Psoas muscle (tissue), 8 donors: ENCODE results near the gene BOLA1. TPM values are rescaled to one million over a fixed set of nuclear protein-coding genes. Genes with fewer than 3 reads are reported as not detected.
A peak's percentile ranks its signal among the peaks of the same experiment; 100 is the strongest.

Experiments
- ATAC-seq, 4 donors: fragments of 200-7000 bp; cut with Tn5 transposase; one replicate each; pipeline ENCODE4 v1.9.1; 2020; ENCODE audit warnings: moderate library complexity in 3 of 4, mild to moderate bottlenecking in 2 of 4
- DNase-seq, 2 donors: peaks; one replicate each; pipeline ENCODE4 v3.0.0-alpha.2; 2020
- H3K27ac ChIP-seq: fragments of 200-600 bp; one replicate; pipeline ENCODE4 v1.8.0; 2022
- H3K27me3 ChIP-seq, 3 donors: fragments of 200-600 bp in 1 of 3; one replicate each; pipeline versions ENCODE4 v1.6.1 to v1.8.0; 2013 to 2022; ENCODE audit warnings: low read length in 2 of 3, mild to moderate bottlenecking in 2 of 3, moderate library complexity in 1 of 3; ENCODE audit not compliant: insufficient read depth in 3 of 3
- H3K36me3 ChIP-seq, 2 donors: fragments of 200-600 bp in 1 of 2; one replicate each; pipeline versions ENCODE4 v1.6.1 to v1.8.0; 2013 to 2022; ENCODE audit warnings: low read depth in 1 of 2, mild to moderate bottlenecking in 1 of 2, moderate library complexity in 1 of 2; ENCODE audit not compliant: insufficient read depth in 1 of 2
- H3K4me1 ChIP-seq: fragments of 200-600 bp; one replicate; pipeline ENCODE4 v1.8.0; 2022
- H3K4me3 ChIP-seq: fragments of 200-600 bp; one replicate; pipeline ENCODE4 v1.8.0; 2022; ENCODE audit warnings: mild to moderate bottlenecking
- H3K9me3 ChIP-seq: fragments of 200-600 bp; one replicate; pipeline ENCODE4 v1.8.0; 2022
- CTCF ChIP-seq: fragments of 200-600 bp; IDR thresholded peaks from one replicate; pipeline ENCODE4 v1.8.0; 2022; ENCODE audit warnings: antibody characterized with exemption
- WGBS, 3 donors: extraction: QIAGEN DNeasy Blood & Tissue Kit; methylation state at CpG; one replicate each; pipeline versions ENCODE4 v1.1.6 to v1.1.7; 2013; 5-methylcytosine and 5-hydroxymethylcytosine counted together
- intact Hi-C, 2 donors: fragments of 100-400 bp; cut with DNase I; formaldehyde crosslinking; loops; one replicate each; pipeline versions ENCODE4 v1.11.0 to v1.14.2; 2022
- polyA plus RNA-seq, 3 donors: library from polyadenylated mRNA; stranded (reverse); fragments of 200-250 nt; gene quantifications; one replicate each; pipeline ENCODE4 v1.2.3, GENCODE V29; 2013
- total RNA-seq, 4 donors: library from RNA; stranded (reverse); fragmentation: NEBNext Ultra II Directional in 2 of 4; extraction: Animal tissue kit (Norgen Biotek cat#: 25700) in 2 of 4; gene quantifications; one replicate each; pipeline versions ENCODE4 v1.2.1 to v1.2.4, GENCODE V29; 2021 to 2023
- donor health status: healthy with polysubstance abuse.
- donor health status: DM: no; HTN: no; CAD: no; lungs with moderate emphysema.
- donor health status: Bipolar disorder and iron deficiency.
- donor health status: healthy.
- donor health status: DM: yes; HTN: yes; CAD: no.
- donor health status: DM: no; HTN: no; CAD: no.
- donor health status: DM: no; HTN: no; CAD: no.
- donor health status: DM: yes; HTN: yes; CAD: no.

The BOLA1 gene
- total and polyA plus RNA-seq, 7 donors, result 13.9 to 45.3 (median 18.1) TPM

GRCh38 chr1:149927563-149928400 lies 28.4 kb downstream of the BOLA1 start, which contains the start of gene SF3B4:
Gene SF3B4 (minus strand): TSS chr1:149927803. CDS start chr1:149927759, 44 bp downstream.
- Histone ChIP-seq H3K4me1 (peaks cover 27% of the 10 kb centered on the region), H3K9me3 (no peaks in the 10 kb centered on the region), H3K27ac (peak within 1 kb of the TSS; percentile 96), H3K4me3 (peak within 1 kb of the TSS; percentile 100), H3K27me3 (no peaks in the 10 kb centered on the region), H3K36me3 (peaks cover 0 to 40% of the 10 kb centered on the region in 2 donors)
- peak; percentile 3 for TF ChIP-seq CTCF
- DNase-seq (peak; percentile 96 to 98), ATAC-seq (peak; percentile 98 to 99 (median 98))
- whole genome bisulfite sequencing, 3 donors, result 0 to 1% (median 0%) methylated on average over 44 to 47 of the region's 47 CpGs
- intact Hi-C loops, result loop anchor here (2.0 to 5.0 kb wide), 2 partner anchors 35 to 37 kb away; no protein-coding TSS in a partner anchor

DNA sequence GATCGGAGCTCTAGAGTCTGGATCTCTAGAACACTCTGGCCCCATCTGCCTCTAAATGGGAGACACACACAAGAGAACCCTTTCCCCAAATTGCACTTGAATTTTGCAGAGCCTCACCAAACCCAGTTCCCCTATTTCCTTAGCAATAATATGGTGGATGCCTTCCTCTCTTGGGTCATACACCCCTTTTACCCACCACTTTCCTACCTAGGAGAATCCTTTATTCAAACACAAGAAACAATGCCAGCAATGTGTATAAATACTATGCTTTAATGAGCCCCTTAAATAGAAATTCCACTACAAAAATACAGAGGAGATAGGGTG lies 29.0 kb downstream of the BOLA1 start:
- peaks cover 0 to 34% of the 10 kb centered on the region in 2 donors for H3K36me3 ChIP-seq
- WGBS, 3 donors, result 0 to 5% (median 0%) methylated on average over 1 of the region's 1 CpG
- no peak for TF ChIP-seq CTCF
- H3K9me3 ChIP-seq, result no peaks in the 10 kb centered on the region
- intact Hi-C loops, result loop anchor here in 1 of 2 donors (5.0 kb wide), 1 partner anchor 36 kb away; no protein-coding TSS in a partner anchor
- DNase-seq, result no peak
- peaks cover 27% of the 10 kb centered on the region for H3K4me1 ChIP-seq
- peak overlapping the region; percentile 100 for H3K4me3 ChIP-seq
- peak overlapping the region; percentile 96 for H3K27ac ChIP-seq
- no peak for ATAC-seq
- no peaks in the 10 kb centered on the region for H3K27me3 ChIP-seq

GRCh38 chr1:149929856-149930255 lies 30.5 kb downstream of the BOLA1 start:
- Histone ChIP-seq H3K27me3 (no peaks in the 10 kb centered on the region), H3K36me3 (peaks cover 0 to 19% of the 10 kb centered on the region in 2 donors), H3K27ac (no peak overlapping the region), H3K4me1 (peaks cover 27% of the 10 kb centered on the region), H3K4me3 (no peak overlapping the region), H3K9me3 (no peaks in the 10 kb centered on the region)
- TF ChIP-seq CTCF, result no peak
- intact Hi-C loops, result loop anchor here in 1 of 2 donors (5.0 kb wide), 1 partner anchor 38 kb away; no protein-coding TSS in a partner anchor
- WGBS, 3 donors, result 84 to 96% (median 90%) methylated on average over 2 of the region's 2 CpGs
- ATAC-seq, result no peak
- no peak for DNase-seq

DNA sequence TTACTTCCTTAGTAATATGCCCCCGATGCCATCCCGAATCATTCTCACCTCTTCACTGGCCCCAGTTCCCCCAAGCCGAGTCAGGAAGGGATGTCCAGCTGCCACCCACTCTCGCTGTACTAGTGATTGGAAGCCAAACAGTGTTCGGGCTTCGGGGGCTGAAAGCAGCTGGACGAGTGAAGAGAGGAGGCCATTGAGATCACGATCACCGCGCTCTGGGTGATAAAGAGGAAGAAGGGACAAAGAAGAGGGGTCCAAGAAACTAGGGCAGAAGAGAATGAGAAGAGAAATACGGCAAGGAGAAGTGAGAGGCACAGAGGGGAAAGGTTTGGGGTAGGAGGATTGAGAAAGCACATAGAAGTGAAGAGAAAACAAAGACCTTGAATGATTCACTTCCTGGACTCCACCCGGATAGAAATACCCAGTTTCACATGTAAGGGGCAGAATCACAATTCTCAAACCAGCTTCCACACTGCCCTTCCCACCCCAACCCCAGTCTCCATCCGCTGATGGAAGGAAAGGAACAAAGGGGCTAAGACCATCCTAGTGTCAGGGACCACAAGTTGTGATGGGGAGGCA lies 31.9 kb downstream of the BOLA1 start:
- Histone ChIP-seq H3K27me3 (no peaks in the 10 kb centered on the region), H3K4me3 (no peak overlapping the region), H3K27ac (no peak overlapping the region), H3K4me1 (peaks cover 15% of the 10 kb centered on the region), H3K9me3 (no peaks in the 10 kb centered on the region), H3K36me3 (peaks cover 0 to 4% of the 10 kb centered on the region in 2 donors)
- ATAC-seq (no peak), DNase-seq (no peak)
- 86 to 88% (median 88%) methylated on average over 13 of the region's 13 CpGs for WGBS, 3 donors
- TF ChIP-seq CTCF, result no peak
- intact Hi-C loops, result no loop called here
